Activated CD8-positive, alpha-beta memory T cell treated with anti-CD3 and anti-CD28 coated beads for 4 hours (primary cell): Measurements from ENCODE around the gene EMILIN2.
"Not testable (repeated sequence)": the region's sequence is repeated elsewhere in the genome, so short reads cannot be mapped to it uniquely, and the experiment has no call there.

ENCODE experiments used
- DNase-seq, 2 donors: peaks; one replicate each; pipeline ENCODE4 v3.0.0-alpha.2; 2020; ENCODE audit warnings: low read depth in 2 of 2

The EMILIN2 gene

DNA sequence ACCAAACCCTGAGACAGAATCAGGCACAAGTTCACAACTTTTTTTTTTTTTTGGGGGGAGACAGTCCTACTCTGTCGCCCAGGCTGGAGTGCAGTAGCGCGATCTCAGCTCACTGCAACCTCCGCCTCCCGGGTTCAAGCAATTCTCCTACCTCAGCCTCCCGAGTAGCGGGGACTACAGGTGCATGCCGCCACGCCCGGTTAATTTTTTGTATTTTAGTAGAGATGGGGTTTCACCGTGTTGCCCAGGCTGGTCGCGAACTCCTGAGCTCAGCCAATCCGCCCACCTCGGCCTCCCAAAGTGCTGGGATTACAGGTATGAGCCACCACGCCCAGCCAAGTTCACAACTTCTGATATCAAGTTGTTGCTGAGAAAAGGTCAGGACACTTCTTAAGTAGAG lies 68.7 kb downstream of the EMILIN2 start:
- DNase-seq, result not testable (repeated sequence)

DNA sequence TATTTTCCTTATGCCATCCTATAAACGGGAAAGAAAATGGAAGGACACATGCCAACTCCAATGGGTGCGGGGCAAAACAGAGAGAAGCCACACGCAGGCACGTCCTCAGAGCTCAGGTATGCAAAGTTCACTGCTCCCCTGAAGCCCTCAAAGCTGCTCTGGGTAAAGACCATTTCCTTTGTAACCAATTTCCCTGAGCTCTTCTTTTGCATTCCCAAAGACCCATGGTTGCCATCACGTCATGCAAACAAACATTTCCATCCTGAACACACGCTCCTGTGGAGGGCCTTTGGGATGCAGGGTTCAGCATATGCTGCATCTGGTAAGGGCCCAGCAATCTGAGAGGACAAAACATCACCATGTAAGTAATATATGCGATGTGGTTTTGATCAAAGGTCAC lies 69.4 kb downstream of the EMILIN2 start:
- DNase-seq, result no peak

DNA sequence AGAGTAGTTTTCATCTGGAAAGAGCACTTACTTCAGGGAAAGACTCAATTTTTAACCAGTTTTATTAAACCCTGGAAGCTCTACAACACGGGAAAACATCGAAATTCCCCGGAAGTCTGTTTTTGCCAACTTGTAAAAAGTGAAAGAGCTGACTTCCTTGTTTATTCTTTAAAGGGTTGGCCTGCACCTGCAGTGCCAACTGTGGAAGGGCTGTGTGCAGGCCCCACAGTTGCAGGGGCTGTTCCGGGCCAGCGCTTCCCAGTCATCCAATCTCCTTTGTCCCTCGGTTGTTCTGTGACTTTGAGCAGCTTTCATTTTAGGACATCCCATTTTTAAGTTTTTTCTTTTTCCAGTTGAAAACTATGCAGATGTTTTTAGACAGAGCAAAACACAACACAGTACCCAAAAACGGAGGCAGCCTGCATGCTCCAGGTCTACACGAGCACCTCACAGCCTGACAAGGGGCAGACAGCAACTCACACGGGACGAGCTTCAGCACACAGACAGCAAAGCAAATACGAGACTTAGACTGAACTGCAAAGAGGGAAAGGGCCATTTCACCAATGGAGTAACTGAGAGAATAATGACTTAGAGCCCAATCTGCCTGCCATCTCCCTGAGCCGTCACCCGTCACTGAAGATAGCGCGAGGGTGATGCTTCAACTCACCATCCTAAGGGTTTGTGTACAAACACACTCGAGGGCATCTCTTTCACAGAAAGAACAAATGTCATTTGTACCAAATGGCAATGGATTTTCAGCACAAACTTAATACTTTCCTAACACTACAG lies 70.6 kb downstream of the EMILIN2 start:
- no peak for DNase-seq

DNA sequence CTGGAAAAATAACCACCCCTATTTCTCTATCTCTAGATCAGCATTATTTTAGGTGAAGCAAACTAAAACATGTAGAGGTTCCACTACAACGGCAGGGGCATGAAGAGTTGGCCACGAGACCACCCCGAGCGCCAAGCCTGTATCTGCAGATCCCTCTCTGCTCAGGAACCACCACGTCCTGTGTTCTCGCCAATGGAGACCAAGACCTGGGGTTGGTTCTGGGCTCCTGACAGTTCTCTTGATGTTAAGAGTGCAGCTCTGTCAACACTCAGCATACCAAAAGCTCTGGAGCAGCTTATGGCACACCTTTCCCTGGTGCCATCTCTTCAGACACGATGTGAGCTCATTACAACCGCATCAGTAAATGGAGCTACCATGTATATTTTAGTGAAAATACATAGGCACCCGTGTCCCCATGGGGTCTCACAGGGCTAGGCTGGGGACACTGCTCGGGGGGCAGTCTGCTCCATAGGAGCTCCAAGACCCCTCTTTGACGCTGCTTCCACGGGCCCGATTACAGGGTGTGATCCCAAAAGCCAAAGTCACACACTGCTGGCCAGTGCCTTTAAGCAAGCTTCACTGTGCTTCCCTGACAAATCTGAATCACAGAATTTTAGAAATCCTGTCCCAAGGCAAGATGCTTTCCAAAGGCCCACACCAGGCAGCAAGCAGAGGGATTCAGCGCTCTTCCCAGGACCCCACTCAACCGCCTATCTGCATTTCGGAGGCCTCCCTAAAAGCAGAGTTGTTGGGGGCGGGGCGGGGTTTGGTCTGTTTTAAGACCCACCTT lies 72.2 kb downstream of the EMILIN2 start:
- DNase-seq, result no peak

DNA sequence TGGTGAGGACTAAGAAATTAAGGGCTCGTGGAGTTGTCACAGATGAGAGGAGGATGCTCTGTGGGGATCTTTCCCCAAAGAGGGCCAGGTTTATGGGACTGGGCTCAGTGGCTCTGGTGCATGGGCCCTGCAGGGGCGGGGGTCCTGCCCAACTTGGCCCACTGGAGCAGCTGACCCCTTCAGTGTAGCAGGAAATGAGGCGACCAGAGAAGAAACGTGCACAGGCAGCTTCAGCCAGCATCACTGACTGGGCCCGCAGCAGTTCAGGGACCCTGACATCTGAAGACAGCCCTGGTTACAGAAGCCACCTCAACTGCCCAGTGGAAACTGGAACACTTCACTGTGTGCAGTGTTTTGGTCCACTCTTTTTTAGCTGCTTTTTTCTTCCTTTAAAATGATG lies 72.8 kb downstream of the EMILIN2 start:
- no peak for DNase-seq

DNA sequence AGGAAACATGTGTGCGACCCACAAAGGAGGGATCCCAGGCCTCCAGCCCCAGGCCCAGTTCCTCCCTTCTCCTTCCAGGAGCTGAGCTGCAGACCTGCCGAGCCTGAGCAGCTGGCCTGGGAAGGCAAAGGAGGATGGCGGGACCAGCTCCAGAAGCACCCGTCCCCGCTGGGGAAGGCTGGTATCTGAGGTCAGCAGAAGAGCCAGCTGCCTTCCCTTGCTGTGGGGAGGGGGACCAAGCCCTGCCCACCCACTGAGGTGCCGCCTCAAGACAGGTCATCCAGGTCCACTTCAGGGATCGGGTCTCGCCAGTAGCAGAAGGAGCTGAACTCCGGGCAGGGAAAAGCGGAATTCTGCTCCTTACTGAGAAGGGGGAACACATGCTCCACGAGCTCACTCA lies 73.2 kb downstream of the EMILIN2 start:
- no peak for DNase-seq

DNA sequence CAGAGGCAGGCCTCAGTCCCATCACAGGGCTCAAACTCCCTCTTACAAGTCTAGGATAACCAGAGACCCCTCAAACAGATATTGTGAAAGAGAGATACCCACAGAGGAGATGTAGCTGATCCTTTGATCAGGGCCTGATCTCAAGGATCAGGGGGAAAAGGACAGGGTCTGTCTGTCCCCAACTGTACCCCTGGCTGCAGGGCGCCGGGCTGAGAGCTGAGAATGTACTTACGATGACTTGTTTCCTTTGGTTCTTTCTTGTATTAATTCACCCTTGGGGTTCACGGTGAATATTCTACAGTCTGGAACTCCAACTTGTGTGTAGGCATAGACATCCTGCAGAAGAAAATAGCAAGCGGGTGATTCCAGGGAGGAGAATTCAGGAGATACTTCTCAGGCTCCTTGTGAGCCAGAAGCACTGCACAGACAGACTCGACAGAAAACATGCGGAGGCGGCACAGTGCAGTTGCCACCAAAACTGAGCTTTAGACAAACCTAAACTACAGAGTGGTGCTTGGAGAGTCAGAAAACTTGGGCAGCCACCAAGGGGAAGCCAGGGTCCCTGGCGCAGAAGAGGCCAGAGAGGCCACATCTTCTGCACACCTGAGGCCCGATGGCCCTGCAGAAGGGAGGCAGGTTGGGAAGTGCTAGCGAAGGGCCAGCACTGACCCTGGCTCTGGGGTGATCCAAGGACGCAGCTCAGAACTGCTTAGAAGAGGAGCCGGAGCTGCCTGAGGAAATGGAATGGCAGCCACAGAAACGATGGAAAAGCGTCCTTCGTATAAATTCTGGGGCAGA lies 73.9 kb downstream of the EMILIN2 start:
- DNase-seq, result no peak

DNA sequence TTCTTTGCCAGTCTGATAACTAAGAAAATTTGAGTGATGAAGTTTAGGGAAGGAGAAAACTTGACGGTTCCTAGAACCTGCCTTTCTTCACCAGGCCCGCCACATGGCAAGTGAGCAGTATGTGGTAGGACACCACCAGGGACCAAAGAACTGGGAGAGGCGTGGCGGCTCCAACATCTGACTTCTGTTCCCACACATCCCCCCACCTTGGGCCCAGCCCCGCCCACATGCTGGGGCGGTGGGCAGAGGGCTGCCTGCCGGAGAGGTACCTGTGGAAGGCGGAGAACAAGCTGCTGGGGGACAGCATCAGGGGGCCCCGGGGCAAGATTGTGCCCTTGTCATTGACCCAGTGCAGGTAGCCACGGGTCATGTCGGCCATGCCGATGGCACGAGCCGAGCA lies 75.0 kb downstream of the EMILIN2 start:
- DNase-seq, result no peak

DNA sequence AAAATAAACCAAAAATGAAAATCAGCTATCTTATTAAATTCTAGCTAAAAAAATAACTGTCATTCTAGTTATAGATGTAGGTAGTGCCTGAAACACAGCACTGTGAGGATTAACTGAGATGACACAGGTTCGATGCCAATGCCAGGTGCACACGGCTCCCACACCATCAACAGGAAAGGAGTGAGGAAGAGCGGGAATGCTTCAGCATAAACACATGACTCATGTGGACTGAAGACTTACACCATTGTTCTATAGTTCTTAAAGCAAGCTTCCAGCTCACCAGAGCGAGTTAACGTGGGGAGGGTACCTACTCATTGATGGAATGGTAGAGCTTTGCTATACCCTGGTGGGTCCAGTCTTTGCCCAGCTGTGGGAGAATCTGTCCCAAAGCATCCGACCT lies 76.7 kb downstream of the EMILIN2 start:
- DNase-seq, result no peak

DNA sequence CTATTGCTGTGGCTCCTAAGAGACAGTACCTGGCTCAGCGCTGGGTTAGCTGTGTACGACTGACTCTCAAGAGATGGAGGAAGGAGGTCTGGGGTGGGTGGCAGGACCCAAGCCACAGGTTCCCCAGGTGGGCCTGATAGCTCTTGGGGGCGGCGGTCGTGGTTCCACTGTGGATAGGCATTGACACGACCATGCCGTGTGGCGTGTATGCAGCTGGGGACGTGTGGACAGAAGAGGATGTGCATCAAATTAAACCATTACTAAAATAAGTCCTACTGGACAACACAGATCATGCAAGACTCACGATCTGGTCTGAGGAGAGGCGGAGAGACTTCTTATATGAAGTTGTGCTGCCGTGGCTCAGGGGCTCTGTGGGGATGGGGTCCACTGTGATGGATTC lies 78.1 kb downstream of the EMILIN2 start:
- DNase-seq, result no peak

DNA sequence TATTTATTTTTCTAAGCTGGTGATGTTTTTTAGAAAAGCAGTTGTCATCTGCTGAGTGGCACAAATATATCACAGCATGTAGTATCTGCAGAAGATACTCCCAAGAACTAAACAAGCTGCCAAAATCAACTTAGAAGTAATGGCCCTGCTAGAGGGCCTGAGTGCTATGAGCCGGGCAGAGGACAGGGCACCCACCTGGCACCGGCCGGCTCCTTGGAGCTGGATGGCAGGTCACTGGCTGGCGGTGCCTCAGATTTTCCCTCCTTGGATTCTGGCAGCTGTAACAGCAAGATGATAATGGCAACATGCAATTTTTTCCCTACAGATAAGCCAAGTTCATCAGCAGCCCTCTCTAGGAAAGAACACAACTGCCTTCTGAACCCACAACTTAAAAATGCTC lies 79.7 kb downstream of the EMILIN2 start:
- DNase-seq, result no peak

DNA sequence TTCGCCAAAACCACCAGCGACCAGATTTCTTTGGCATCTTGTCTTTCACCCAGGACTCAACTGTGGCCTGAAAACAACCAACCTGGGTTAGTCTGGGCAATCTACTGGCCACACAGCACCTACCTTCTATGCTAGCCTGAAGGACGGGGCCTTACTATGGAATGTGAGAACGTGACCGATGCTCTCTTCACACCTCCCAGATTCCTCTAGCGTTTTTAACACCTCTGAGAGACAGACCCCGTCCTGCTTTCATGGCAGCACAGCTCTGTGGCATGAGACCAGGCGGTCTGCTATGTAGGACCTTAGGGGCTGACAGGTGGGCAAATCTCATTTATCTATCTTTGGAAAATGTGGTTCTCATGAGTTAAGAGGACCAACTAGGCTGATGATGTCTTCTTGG lies 80.9 kb downstream of the EMILIN2 start:
- DNase-seq, result no peak

DNA sequence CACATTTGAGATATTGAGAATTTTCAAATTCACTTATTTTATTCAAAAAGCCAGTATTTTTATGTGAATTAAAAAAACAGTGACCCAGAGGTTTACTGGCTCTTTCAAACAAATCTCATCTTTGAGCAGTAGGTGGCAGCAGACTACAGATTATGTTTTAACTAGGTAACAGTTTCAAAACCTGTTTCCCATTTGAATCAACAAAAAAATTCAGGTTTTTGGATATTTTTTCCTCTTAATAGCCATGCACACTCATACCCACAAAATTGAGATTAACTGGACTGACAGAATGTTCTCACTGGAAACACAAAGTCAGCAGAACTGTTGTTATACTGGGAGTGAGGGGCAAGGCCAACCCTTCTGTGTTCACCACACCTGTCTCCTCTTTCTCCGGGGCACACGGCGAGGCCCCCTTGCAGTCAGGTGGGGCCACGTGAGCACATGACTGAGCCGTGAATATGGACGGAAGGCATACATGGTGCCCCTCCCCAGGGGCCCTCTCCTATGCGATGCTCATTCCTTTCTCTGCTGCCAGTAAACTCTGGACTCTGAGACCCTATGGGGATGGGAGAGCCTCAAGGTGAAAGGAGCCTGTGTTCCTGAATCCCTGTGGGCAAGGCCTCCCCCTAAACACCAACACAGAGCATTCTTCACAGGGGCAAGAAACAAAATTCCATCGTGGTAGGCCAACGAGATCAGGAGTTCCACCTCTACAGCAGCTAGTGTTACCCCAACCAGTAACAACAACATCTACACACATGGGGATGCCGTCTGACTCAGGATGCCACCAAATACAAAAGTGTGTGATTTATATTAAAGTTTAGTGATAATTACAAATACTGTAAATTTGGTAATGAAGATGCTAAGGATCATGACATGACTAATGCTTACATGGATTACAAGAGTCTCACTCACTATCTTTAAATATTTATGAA lies 85.7 kb downstream of the EMILIN2 start:
- DNase-seq, result peak in 1 of 2 donors; percentile 9

DNA sequence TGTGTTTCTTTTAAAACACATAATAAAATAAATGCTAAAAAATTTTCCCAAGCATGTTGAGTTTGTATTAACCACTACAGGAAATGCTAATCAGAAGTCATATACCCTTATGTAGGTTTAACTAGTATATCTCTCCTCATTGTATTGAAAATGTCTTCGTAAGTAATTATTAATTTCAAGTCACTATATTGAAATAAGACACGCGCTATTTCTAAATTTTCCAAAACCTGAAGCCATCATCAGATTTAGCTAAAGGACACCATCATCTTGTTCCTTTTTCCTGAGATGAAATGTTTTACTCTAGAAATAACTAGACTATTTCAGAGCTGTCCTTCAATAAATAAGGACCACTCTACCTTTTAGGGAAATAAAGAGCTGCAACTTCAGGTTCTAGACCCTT lies 87.2 kb downstream of the EMILIN2 start:
- DNase-seq, result no peak

DNA sequence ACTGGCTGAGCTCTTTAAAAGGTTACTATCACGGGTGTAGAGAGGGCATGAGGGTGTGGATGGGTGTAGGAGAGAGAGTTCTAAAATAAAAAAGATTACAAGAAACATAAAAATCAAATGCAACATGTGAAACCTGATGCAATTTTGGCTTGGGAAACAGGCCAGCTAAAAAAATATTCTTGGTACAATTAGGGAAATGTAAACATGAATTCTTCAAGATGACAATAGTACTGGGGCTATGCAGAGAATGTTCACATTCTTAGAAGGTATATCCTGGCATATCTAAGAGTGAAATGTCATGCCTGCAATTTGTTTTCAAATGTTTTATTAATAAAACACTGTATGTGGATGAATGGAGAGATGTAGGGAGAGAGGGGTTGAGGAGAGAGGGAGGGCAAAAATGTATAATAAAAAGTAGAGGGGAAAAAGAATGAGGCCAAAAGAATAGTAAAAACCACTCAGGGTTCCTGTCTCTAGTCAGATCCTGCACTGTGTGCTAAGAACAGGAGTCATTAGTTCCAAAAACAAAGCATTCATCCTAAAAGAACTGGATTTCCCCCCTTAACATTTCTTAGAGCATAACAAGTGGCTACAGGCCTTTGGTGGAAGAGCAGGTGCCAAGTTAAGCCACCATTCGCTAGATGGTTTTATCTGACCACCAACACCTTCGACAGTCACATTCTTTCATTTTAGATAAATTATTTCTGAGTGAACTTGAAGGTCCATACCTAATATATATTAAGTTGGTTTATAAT lies 88.8 kb downstream of the EMILIN2 start:
- no peak for DNase-seq

DNA sequence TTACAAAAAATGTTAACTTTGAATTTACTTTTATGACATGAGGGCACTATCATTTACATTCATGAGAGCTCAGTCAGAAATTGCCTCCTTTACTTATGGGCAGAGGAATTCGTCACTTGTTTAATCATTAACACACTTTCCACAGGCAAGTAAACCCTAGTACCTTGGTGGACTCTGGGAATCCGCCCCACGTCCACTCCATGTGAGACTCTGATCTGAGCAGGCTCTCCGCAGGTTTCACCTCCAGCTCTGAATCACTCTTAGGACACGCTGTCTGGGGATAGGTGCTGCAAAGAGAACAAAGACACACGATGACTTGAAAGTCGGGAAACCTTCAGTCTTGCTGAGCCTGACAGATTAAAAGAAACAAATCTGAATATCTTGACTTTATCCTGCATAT lies 92.5 kb downstream of the EMILIN2 start:
- DNase-seq, result no peak

DNA sequence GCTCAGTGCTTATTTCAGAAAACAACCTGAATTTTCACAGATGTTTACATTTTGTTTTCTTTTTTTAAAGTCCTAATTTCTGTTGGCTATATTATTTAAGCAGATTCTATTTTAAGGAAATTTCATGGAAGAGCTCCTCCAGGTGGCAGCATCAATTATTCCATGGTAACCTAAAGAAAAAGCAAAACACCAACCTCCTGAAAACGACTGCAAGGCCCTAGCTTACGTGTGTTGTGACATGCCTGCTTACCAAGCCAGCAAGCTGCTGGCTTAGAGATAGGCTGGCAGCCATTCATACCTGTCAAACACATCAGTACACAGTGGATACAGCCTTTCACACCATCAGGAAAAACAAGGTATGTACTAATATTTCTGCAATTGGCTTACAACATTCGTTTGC lies 101.2 kb downstream of the EMILIN2 start:
- no peak for DNase-seq

DNA sequence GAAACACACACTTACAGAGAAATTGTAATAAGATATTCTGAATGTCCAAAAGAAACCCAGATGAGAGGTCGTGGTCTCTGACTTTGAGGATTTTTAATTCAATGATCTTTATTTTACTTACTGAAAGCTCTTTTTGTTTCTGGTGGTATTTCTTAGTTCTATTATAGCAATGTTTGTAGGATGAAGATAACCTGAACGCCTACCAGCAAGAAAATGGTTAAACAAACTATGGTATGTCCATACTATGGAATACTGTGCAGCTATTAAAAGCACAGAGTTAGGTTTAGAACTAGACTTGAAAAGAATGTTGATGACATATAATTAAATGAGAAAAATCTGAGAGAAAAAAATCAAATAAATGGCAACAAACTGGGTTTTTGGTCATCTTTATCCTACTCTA lies 105.8 kb downstream of the EMILIN2 start:
- no peak for DNase-seq

DNA sequence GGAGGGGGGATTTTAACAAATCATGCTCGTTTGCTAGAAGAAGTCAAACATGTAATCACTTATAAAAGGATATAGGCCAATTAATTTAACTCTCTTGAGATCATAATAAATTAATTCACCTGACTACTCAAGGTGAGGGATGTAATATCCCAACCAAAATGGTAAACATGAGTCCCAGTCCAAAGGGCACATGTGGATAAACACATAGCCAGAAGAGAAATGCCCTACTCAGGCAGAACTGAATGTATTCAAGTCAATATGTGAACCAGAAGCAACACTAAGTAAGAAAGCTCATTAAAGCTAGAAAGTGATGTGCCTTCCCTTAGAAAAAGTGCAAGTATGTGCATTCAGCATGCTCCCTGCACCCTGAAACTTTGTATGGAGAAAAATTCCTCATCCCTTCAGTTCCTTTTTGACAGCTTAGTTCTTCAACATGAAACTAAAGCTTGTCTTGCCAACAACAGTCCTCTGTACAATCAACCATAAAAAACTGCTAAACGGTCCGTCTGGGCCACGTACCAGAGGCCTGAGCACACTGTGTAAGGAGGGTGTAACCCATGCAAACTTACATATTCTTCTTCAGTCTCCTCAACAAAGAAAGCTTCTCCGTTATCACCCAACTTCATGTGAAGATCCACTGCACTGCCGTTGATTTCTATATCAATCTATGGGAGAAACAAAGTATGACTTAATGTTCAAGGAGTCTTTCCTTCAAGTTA lies 107.3 kb downstream of the EMILIN2 start:
- DNase-seq, result no peak
